ENCODE measurements around the gene IFT122.

IFT122 gene

GRCh38 chr3:129433565-129433964 lies 6.5 kb upstream of the IFT122 start:
- Histone ChIP-seq H3K4me1 (ENCODE audit: insufficient read depth, low read length, severe bottlenecking) (peaks cover 59% of the 10 kb centered on the region), H3K79me2 (ENCODE audit: insufficient read depth, low read length) (peaks cover 24% of the 10 kb centered on the region), H3K9ac (ENCODE audit: low read length) (no peak overlapping the region), H3K4me3 (ENCODE audit: low read depth, low read length, poor library complexity, severe bottlenecking) (no peak overlapping the region), H3K9me3 (ENCODE audit: low read length) (no peaks in the 10 kb centered on the region), H4K20me1 (ENCODE audit: insufficient read depth, low read length) (no peaks in the 10 kb centered on the region), H3K27ac (ENCODE audit: low read depth, low read length, poor library complexity, severe bottlenecking) (no peak overlapping the region), H3K9me2 (ENCODE audit: low read depth, low read length) (no peaks in the 10 kb centered on the region), H3K27me3 (ENCODE audit: insufficient read depth, low read length) (no peaks in the 10 kb centered on the region), H3K4me2 (ENCODE audit: low read length) (no peak overlapping the region), H3K36me3 (ENCODE audit: insufficient read depth, low read length) (peaks cover 89% of the 10 kb centered on the region), H3F3A (ENCODE audit: insufficient read depth, low read length) (peaks cover 10% of the 10 kb centered on the region; the same call in 1 of the 2 replicates), H2AFZ (ENCODE audit: low read length) (no peak overlapping the region)
- TF ChIP-seq EZH2 (IDR thresholded peaks at IDR 0.05; ENCODE audit: borderline replicate concordance, low read length) (no peak), CTCF (IDR thresholded peaks at IDR 0.05; ENCODE audit: low read length) (no peak)

- peaks cover 10% of the 10 kb centered on the region; the same call in 1 of the 2 replicates for H3F3A ChIP-seq (ENCODE audit: insufficient read depth, low read length)
- no peaks in the 10 kb centered on the region for H3K9me3 ChIP-seq (ENCODE audit: low read length)
- H3K9ac ChIP-seq (ENCODE audit: low read length), result no peak overlapping the region
- peaks cover 30% of the 10 kb centered on the region for H3K79me2 ChIP-seq (ENCODE audit: insufficient read depth, low read length)
- peak overlapping the region; percentile 76 for H3K27ac ChIP-seq (ENCODE audit: low read depth, low read length, poor library complexity, severe bottlenecking)
- TF ChIP-seq EZH2 (IDR thresholded peaks at IDR 0.05; ENCODE audit: borderline replicate concordance, low read length) (no peak), CTCF (IDR thresholded peaks at IDR 0.05; ENCODE audit: low read length) (no peak)
- no peak overlapping the region for H2AFZ ChIP-seq (ENCODE audit: low read length)
- H3K9me2 ChIP-seq (ENCODE audit: low read depth, low read length), result no peaks in the 10 kb centered on the region
- H3K4me3 ChIP-seq (ENCODE audit: low read depth, low read length, poor library complexity, severe bottlenecking), result no peak overlapping the region
- H3K36me3 ChIP-seq (ENCODE audit: insufficient read depth, low read length), result peaks cover 89% of the 10 kb centered on the region
- peaks cover 59% of the 10 kb centered on the region for H3K4me1 ChIP-seq (ENCODE audit: insufficient read depth, low read length, severe bottlenecking)
- 0 out of 2 replicates have a peak overlapping the region, but pooled peaks have one; percentile 70 for H3K4me2 ChIP-seq (ENCODE audit: low read length)
- no peaks in the 10 kb centered on the region for H4K20me1 ChIP-seq (ENCODE audit: insufficient read depth, low read length)
- H3K27me3 ChIP-seq (ENCODE audit: insufficient read depth, low read length), result no peaks in the 10 kb centered on the region
Measured at GRCh38 chr3:129434140-129434539, 5.9 kb upstream of the IFT122 start.

- Histone ChIP-seq H3K9me2 (ENCODE audit: low read depth, low read length) (no peaks in the 10 kb centered on the region), H3K27me3 (ENCODE audit: insufficient read depth, low read length) (no peaks in the 10 kb centered on the region), H2AFZ (ENCODE audit: low read length) (no peak overlapping the region), H3K79me2 (ENCODE audit: insufficient read depth, low read length) (peaks cover 35% of the 10 kb centered on the region), H3K4me2 (ENCODE audit: low read length) (peak overlapping the region; percentile 70), H3F3A (ENCODE audit: insufficient read depth, low read length) (no peaks in the 10 kb centered on the region), H3K9ac (ENCODE audit: low read length) (peak overlapping the region; percentile 55), H3K27ac (ENCODE audit: low read depth, low read length, poor library complexity, severe bottlenecking) (peak overlapping the region; percentile 76), H3K9me3 (ENCODE audit: low read length) (no peaks in the 10 kb centered on the region), H4K20me1 (ENCODE audit: insufficient read depth, low read length) (no peaks in the 10 kb centered on the region), H3K4me1 (ENCODE audit: insufficient read depth, low read length, severe bottlenecking) (peaks cover 50% of the 10 kb centered on the region), H3K36me3 (ENCODE audit: insufficient read depth, low read length) (peaks cover 80% of the 10 kb centered on the region), H3K4me3 (ENCODE audit: low read depth, low read length, poor library complexity, severe bottlenecking) (peak overlapping the region; percentile 41)
- TF ChIP-seq EZH2 (IDR thresholded peaks at IDR 0.05; ENCODE audit: borderline replicate concordance, low read length), result no peak
- peak; percentile 18; the same call in 1 of the 2 replicates for TF ChIP-seq CTCF (IDR thresholded peaks at IDR 0.05; ENCODE audit: low read length)
Measured at GRCh38 chr3:129435367-129435766, 4.7 kb upstream of the IFT122 start.
